ENCODE results near the gene CARM1. TPM values are rescaled to one million over a fixed set of nuclear protein-coding genes. Genes with fewer than 3 reads are reported as not detected.
"Not testable (repeated sequence)": the region's sequence is repeated elsewhere in the genome, so short reads cannot be mapped to it uniquely, and the experiment has no call there.

Gene CARM1
- total RNA-seq, 6 experiments from 2014 or later = 67.2 to 82.1 (median 76.8) TPM

DNA sequence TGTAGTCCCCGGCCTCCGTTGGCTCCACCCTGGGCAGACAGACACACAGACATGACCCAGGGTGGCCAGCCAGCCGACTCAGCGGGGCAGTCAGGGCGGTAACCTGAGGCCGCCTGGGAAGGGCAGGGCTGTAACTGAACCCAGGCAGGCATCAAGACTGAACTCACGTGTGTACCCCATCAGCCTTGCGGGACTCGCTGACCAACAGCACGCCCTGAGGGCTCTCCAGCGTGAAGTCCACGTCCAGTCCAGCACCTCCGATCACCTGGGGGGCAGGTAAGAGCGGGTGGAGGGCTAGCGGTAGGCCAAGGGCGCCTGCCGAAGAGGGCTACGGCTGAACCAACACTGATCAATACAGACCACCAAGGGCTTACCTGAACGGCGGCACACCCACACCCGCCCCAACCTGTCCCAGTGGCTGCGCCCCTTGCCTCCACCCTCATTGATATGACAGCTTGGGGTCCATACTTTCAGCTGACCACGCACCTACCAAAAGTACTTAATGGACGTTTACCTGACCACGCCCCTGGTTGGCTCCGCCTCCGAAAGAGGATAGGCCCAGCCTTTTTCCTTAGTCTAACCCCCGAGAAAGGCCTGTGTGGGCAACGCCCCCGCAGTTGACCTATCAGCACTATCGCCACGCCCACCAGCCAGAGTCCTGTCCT, 36.1 kb upstream of the CARM1 start:
- H3K27ac Mint-ChIP-seq = peak overlapping the region; percentile 100
- peaks cover 9% of the 10 kb centered on the region for H3K27me3 Mint-ChIP-seq (ENCODE audit: insufficient read depth)
- peaks cover 12% of the 10 kb centered on the region for H3K36me3 Mint-ChIP-seq (ENCODE audit: low read depth)
- peaks cover 16% of the 10 kb centered on the region for H3K4me1 Mint-ChIP-seq (ENCODE audit: low read depth)
- peak overlapping the region; percentile 98 for H3K4me3 Mint-ChIP-seq
- peaks cover 11% of the 10 kb centered on the region for H3K9me3 Mint-ChIP-seq
- TF ChIP-seq, protein P1, sequence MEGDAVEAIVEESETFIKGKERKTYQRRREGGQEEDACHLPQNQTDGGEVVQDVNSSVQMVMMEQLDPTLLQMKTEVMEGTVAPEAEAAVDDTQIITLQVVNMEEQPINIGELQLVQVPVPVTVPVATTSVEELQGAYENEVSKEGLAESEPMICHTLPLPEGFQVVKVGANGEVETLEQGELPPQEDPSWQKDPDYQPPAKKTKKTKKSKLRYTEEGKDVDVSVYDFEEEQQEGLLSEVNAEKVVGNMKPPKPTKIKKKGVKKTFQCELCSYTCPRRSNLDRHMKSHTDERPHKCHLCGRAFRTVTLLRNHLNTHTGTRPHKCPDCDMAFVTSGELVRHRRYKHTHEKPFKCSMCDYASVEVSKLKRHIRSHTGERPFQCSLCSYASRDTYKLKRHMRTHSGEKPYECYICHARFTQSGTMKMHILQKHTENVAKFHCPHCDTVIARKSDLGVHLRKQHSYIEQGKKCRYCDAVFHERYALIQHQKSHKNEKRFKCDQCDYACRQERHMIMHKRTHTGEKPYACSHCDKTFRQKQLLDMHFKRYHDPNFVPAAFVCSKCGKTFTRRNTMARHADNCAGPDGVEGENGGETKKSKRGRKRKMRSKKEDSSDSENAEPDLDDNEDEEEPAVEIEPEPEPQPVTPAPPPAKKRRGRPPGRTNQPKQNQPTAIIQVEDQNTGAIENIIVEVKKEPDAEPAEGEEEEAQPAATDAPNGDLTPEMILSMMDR (IDR thresholded peaks at IDR 0.05) = no peak
- DNase-seq = no peak

- TF ChIP-seq, protein P1 (IDR thresholded peaks at IDR 0.05) = peak; percentile 80
- peaks cover 12% of the 10 kb centered on the region for H3K36me3 Mint-ChIP-seq (ENCODE audit: low read depth)
- peak within 1 kb of the TSS; percentile 98 for H3K4me3 Mint-ChIP-seq
- H3K9me3 Mint-ChIP-seq = peaks cover 11% of the 10 kb centered on the region
- H3K27ac Mint-ChIP-seq = peak within 1 kb of the TSS; percentile 100
- H3K4me1 Mint-ChIP-seq (ENCODE audit: low read depth) = peaks cover 16% of the 10 kb centered on the region
- H3K27me3 Mint-ChIP-seq (ENCODE audit: insufficient read depth) = peaks cover 7% of the 10 kb centered on the region
- DNase-seq = peak; percentile 99
Observed at GRCh38 chr19:10835754-10836478, 35.4 kb upstream of the CARM1 start, which contains the start of gene TMED1. TMED1 (minus strand) TSS chr19:10836212; CDS start chr19:10836191, 21 bp downstream.

- TF ChIP-seq, protein P1 (IDR thresholded peaks at IDR 0.05) = peak; percentile 3; the same call in 1 of the 2 replicates
- Mint-ChIP-seq H3K27me3 (ENCODE audit: insufficient read depth) (peaks cover 7% of the 10 kb centered on the region), H3K4me3 (peak overlapping the region; percentile 98), H3K4me1 (ENCODE audit: low read depth) (peaks cover 16% of the 10 kb centered on the region), H3K36me3 (ENCODE audit: low read depth) (peaks cover 12% of the 10 kb centered on the region), H3K27ac (peak overlapping the region; percentile 100), H3K9me3 (peaks cover 11% of the 10 kb centered on the region)
- no peak for DNase-seq
Observed at GRCh38 chr19:10836479-10837330, 34.6 kb upstream of the CARM1 start.

DNA sequence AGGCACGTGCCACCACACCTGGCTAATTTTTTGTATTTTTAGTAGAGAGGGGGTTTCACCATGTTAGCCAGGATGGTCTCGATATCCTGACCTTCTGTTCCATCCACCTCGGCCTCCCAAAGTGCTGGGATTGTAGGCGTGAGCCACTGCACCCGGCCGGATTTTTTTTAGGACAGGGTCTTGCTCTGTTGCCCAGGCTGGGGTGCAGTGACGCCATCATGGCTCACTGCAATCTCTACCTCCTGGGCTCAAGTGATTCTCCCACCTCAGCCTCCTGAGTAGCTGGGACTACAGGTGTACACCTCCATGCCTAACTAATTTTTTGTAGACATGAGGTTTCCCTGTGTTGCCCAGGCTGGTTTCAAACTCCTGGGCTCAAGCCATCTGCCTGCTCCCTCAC, 33.7 kb upstream of the CARM1 start:
- H3K9me3 Mint-ChIP-seq = peaks cover 11% of the 10 kb centered on the region

DNA sequence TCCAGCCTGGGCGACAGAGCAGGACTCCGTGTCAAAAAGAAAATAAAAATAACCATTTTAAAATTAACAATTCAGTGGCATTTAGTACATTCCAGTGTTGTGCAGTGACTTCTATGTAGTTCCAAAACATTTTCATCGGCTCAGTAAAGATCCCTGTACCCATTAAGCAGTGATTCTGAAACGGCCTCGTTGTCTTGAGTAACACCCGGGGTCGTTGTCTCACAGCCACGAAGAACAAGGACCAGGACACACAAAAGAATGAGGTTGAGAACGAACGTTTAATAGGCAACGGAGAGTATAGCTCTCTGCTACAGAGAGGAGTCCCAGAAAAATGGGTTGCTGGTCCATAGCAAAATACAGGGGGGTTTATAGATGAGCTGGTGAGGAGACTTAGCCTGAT, 33.0 kb upstream of the CARM1 start:
- TF ChIP-seq, protein P1 (IDR thresholded peaks at IDR 0.05) = no peak
- Mint-ChIP-seq H3K9me3 (peaks cover 11% of the 10 kb centered on the region), H3K4me3 (no peak overlapping the region), H3K36me3 (ENCODE audit: low read depth) (peaks cover 12% of the 10 kb centered on the region), H3K27me3 (ENCODE audit: insufficient read depth) (peaks cover 11% of the 10 kb centered on the region), H3K4me1 (ENCODE audit: low read depth) (peaks cover 16% of the 10 kb centered on the region), H3K27ac (no peak overlapping the region)
- DNase-seq = no peak

More for the DNA sequence above, 33.7 kb upstream of the CARM1 start:
- not testable (repeated sequence) for H3K27ac Mint-ChIP-seq; H3K4me3 Mint-ChIP-seq; H3K27me3 Mint-ChIP-seq (ENCODE audit: insufficient read depth); DNase-seq
- H3K36me3 Mint-ChIP-seq (ENCODE audit: low read depth) = peaks cover 12% of the 10 kb centered on the region
- peaks cover 16% of the 10 kb centered on the region for H3K4me1 Mint-ChIP-seq (ENCODE audit: low read depth)
